Measurements from ENCODE around the gene C6orf120.

DNA sequence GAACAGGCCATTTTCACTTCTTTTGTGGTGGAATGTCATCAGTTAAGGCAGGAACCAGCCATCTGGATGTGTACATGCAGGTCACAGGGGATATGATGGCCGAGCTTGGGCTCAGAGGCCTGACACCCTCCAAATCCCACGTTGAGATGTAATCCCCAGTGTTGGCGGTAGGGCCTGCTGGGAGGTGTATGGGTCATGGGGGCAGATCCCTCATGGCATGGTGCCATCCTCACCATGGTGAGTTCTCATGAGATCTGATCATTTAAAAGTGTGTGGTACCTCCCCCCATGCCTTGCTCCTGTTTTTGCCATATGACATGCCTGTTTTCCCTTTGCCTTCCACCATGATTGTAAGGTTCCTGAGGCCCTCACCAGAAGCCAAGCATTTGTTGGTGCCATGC, 26.9 kb upstream of the C6orf120 start:
- TF ChIP-seq, protein P1, sequence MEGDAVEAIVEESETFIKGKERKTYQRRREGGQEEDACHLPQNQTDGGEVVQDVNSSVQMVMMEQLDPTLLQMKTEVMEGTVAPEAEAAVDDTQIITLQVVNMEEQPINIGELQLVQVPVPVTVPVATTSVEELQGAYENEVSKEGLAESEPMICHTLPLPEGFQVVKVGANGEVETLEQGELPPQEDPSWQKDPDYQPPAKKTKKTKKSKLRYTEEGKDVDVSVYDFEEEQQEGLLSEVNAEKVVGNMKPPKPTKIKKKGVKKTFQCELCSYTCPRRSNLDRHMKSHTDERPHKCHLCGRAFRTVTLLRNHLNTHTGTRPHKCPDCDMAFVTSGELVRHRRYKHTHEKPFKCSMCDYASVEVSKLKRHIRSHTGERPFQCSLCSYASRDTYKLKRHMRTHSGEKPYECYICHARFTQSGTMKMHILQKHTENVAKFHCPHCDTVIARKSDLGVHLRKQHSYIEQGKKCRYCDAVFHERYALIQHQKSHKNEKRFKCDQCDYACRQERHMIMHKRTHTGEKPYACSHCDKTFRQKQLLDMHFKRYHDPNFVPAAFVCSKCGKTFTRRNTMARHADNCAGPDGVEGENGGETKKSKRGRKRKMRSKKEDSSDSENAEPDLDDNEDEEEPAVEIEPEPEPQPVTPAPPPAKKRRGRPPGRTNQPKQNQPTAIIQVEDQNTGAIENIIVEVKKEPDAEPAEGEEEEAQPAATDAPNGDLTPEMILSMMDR (conservative IDR thresholded peaks at IDR 0.05; ENCODE audit: low read depth, low read length) = no peak
- no peak for TF ChIP-seq EZH2 (IDR thresholded peaks at IDR 0.05; ENCODE audit: low read length, unreplicated experiment)

All from PC-3 (cell line).